ENCODE data around the gene SHROOM4.

- TF ChIP-seq CTCF (IDR thresholded peaks at IDR 0.05; ENCODE audit: insufficient read depth, low read depth, low read length): no peak
- TF ChIP-seq EZH2 (IDR thresholded peaks at IDR 0.05; ENCODE audit: insufficient read depth, low read length): no peak
Observed at GRCh38 chrX:50629774-50630173, 184.2 kb downstream of the SHROOM4 start.

Data from astrocyte (in vitro differentiated cells and primary cell).